ENCODE measurements around the gene TOGARAM2.

DNA sequence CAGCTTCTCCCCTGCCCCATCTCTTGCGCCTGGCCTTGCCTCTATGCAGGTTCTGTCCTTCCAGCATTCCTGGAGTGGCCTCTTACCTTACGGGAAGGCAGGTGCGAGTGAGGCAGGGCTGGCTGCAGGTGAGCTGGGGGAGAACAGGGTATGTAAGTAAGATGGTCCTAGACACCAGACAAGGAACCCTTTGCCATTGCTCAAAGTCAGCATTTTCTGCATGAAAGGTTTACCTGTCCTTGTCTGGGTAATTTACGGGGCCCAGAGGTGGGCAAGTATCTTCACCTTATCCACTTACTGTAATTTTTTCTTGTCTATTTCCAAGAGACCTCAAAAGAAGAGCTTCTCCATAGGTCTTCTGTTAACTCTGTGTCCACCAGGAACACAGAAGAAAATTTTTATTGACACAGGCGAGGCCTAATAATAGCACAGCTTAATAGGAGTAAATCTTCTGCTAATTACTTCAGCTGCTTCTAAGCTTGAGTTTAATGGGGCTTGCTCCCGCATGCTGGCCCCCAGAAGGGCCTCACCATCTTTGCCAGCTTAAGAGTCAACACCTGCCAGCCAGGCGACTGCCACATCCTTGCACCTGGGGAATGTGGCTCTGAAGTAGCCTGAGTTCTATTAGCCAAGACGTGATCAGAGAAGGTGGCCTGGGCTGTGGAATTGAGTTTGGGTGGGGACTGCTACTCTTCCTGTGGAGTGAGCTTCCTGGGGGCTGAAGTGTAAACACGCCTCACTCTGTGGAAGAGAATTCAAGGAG, 66.2 kb downstream of the TOGARAM2 start:
- TF ChIP-seq, protein P1, sequence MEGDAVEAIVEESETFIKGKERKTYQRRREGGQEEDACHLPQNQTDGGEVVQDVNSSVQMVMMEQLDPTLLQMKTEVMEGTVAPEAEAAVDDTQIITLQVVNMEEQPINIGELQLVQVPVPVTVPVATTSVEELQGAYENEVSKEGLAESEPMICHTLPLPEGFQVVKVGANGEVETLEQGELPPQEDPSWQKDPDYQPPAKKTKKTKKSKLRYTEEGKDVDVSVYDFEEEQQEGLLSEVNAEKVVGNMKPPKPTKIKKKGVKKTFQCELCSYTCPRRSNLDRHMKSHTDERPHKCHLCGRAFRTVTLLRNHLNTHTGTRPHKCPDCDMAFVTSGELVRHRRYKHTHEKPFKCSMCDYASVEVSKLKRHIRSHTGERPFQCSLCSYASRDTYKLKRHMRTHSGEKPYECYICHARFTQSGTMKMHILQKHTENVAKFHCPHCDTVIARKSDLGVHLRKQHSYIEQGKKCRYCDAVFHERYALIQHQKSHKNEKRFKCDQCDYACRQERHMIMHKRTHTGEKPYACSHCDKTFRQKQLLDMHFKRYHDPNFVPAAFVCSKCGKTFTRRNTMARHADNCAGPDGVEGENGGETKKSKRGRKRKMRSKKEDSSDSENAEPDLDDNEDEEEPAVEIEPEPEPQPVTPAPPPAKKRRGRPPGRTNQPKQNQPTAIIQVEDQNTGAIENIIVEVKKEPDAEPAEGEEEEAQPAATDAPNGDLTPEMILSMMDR (conservative IDR thresholded peaks at IDR 0.05) = no peak
- no peak for TF ChIP-seq ZFX (IDR thresholded peaks at IDR 0.05)
